ENCODE data around the gene MESP1. TPM values are rescaled to one million over a fixed set of nuclear protein-coding genes. Genes with fewer than 3 reads are reported as not detected.

The MESP1 gene
- total RNA-seq = 0.61 and 0.65 TPM in 2 replicates

GRCh38 chr15:89750560-89751542 lies at the start of gene MESP1:
TSS of gene MESP1 (minus strand) at chr15:89751249. CDS start at chr15:89751231, 18 bp downstream.

GRCh38 chr15:89776274-89777072 lies 25.4 kb upstream of the MESP1 start, which contains the start of gene MESP2:
TSS of gene MESP2 (plus strand) at chr15:89776332. CDS start at chr15:89776358, 26 bp downstream.

Other genes with a start within 250 kb of the MESP1 start
- 2.6 and 5.9 TPM in 2 replicates for gene TICRR, start 175.8 kb downstream of the MESP1 start, total RNA-seq
- 8.1 and 9.9 TPM in 2 replicates for gene KIF7, start 95.8 kb downstream of the MESP1 start, total RNA-seq
- gene PLIN1, start 71.9 kb downstream of the MESP1 start, total RNA-seq = under 0.01 and 0.15 TPM in 2 replicates
- gene PEX11A, start 60.5 kb downstream of the MESP1 start, total RNA-seq = 3.9 and 10.5 TPM in 2 replicates
- gene WDR93, start 60.4 kb downstream of the MESP1 start, total RNA-seq = not detected in 2 replicates
- under 0.01 and 0.15 TPM in 2 replicates for gene MESP2, start 25.1 kb upstream of the MESP1 start, total RNA-seq
- 6.8 and 8.7 TPM in 2 replicates for gene ANPEP, start 63.6 kb upstream of the MESP1 start, total RNA-seq
- gene AP3S2, start 142.7 kb upstream of the MESP1 start, total RNA-seq = 36.1 and 56.2 TPM in 2 replicates
- gene ARPIN, start 161.7 kb upstream of the MESP1 start, total RNA-seq = 9.1 and 11.7 TPM in 2 replicates